Breast epithelium (tissue), 4 donors: ENCODE measurements around the gene TMC3. TPM values are rescaled to one million over a fixed set of nuclear protein-coding genes. Genes with fewer than 3 reads are reported as not detected.

Source experiments
- DNase-seq, 2 donors: peaks; one replicate each; pipeline ENCODE4 v3.0.0-alpha.2; 2019; ENCODE audit warnings: low spot score in 2 of 2
- H3K27ac ChIP-seq, 2 donors: fragments of 200-600 bp; sonication (generic) in 1 of 2; one replicate each; pipeline ENCODE4 v1.5.1; 2016 to 2019; ENCODE audit warnings: mild to moderate bottlenecking in 1 of 2
- H3K27me3 ChIP-seq, 2 donors: fragments of 200-600 bp; sonication (generic) in 1 of 2; one replicate each; pipeline versions ENCODE4 v1.5.1 to v1.6.0; 2017 to 2019; ENCODE audit warnings: control low read depth in 1 of 2, mild to moderate bottlenecking in 1 of 2
- H3K36me3 ChIP-seq: fragments of 200-600 bp; one replicate; pipeline ENCODE4 v1.5.1; 2019
- H3K4me1 ChIP-seq, 2 donors: fragments of 200-600 bp; sonication (generic); one replicate each; pipeline ENCODE4 v1.5.1; 2016 to 2019; ENCODE audit warnings: control low read depth in 1 of 2
- H3K4me3 ChIP-seq, 3 donors: fragments of 200-600 bp; sonication (generic); 1 replicate in 2 of 3; 2 replicates in 1 of 3; pipeline ENCODE4 v1.5.1; 2016 to 2019; ENCODE audit warnings: mild to moderate bottlenecking in 3 of 3, moderate library complexity in 2 of 3
- H3K9me3 ChIP-seq, 2 donors: fragments of 200-600 bp; sonication (generic) in 1 of 2; one replicate each; pipeline ENCODE4 v1.5.1; 2016 to 2019; ENCODE audit warnings: control low read depth in 1 of 2
- CTCF ChIP-seq, 3 donors: fragments of 450-650 bp; IDR thresholded peaks; one replicate each; pipeline ENCODE4 v1.5.1; 2016 to 2017; ENCODE audit warnings: antibody characterized with exemption in 3 of 3, mild to moderate bottlenecking in 3 of 3, moderate library complexity in 3 of 3
- POLR2A ChIP-seq: fragments of 450-650 bp; IDR thresholded peaks from one replicate; pipeline ENCODE4 v1.6.1; 2016; ENCODE audit warnings: antibody characterized with exemption, mild to moderate bottlenecking, moderate library complexity
- POLR2AphosphoS5 ChIP-seq, 3 donors: sonication (generic); formaldehyde crosslinking; IDR thresholded peaks; one replicate each; pipeline ENCODE4 v1.6.1; 2017; ENCODE audit warnings: antibody characterized with exemption in 3 of 3
- intact Hi-C: fragments of 100-400 bp; cut with DNase I; formaldehyde crosslinking; loops from one replicate; pipeline ENCODE4 v1.15.1; 2023; ENCODE audit warnings: low total_unique reads
- total RNA-seq, 3 donors: library from RNA; depleted of rRNA; stranded (reverse); fragments of >200 nt; gene quantifications; one replicate each; pipeline ENCODE4 v1.1.0, GENCODE V29; 2016

TMC3 gene
- total RNA-seq, 3 donors from 2014 or later, result 0.15 to 1.6 TPM; not detected in 1

GRCh38 chr15:81282606-81282895 lies 91.5 kb downstream of the TMC3 start:
- Histone ChIP-seq H3K4me3 (no peak overlapping the region), H3K27me3 (no peaks in the 10 kb centered on the region), H3K4me1 (no peaks in the 10 kb centered on the region), H3K36me3 (no peaks in the 10 kb centered on the region), H3K9me3 (no peaks in the 10 kb centered on the region), H3K27ac (no peak overlapping the region)
- TF ChIP-seq POLR2A (no peak), POLR2AphosphoS5 (IDR thresholded peaks at IDR 0.05) (no peak), CTCF (IDR thresholded peaks at IDR 0.05) (no peak)
- intact Hi-C loops, result no loop called here
- DNase-seq, result no peak

GRCh38 chr15:81281766-81282605 lies 92.0 kb downstream of the TMC3 start:
- no peak overlapping the region for H3K27ac ChIP-seq
- no peaks in the 10 kb centered on the region for H3K27me3 ChIP-seq
- TF ChIP-seq POLR2A (no peak), POLR2AphosphoS5 (IDR thresholded peaks at IDR 0.05) (no peak), CTCF (IDR thresholded peaks at IDR 0.05) (no peak)
- no peaks in the 10 kb centered on the region for H3K9me3 ChIP-seq
- H3K36me3 ChIP-seq, result no peaks in the 10 kb centered on the region
- intact Hi-C loops, result no loop called here
- no peak for DNase-seq
- H3K4me1 ChIP-seq, result no peaks in the 10 kb centered on the region
- no peak overlapping the region for H3K4me3 ChIP-seq

GRCh38 chr15:81281456-81281735 lies 92.6 kb downstream of the TMC3 start:
- intact Hi-C loops, result no loop called here
- H3K27ac ChIP-seq, result no peak overlapping the region
- TF ChIP-seq POLR2A, result no peak
- no peak for TF ChIP-seq POLR2AphosphoS5 (IDR thresholded peaks at IDR 0.05)
- TF ChIP-seq CTCF (IDR thresholded peaks at IDR 0.05), result no peak
- H3K4me3 ChIP-seq, result no peak overlapping the region
- DNase-seq, result no peak
- no peaks in the 10 kb centered on the region for H3K36me3 ChIP-seq
- H3K4me1 ChIP-seq, result no peaks in the 10 kb centered on the region
- no peaks in the 10 kb centered on the region for H3K9me3 ChIP-seq
- no peaks in the 10 kb centered on the region for H3K27me3 ChIP-seq

Other genes starting within 250 kb of the TMC3 start
- gene CFAP161, start 239.9 kb downstream of the TMC3 start, total RNA-seq, result 1 to 10 TPM in 1 of 3 donors, under 1 TPM in 1, not detected in 1; 0.66 to 1.0 TPM
- 10 to 100 TPM; 11.1 to 40.5 (median 20.3) TPM for gene IL16, start 177.3 kb downstream of the TMC3 start, total RNA-seq
- gene STARD5, start 50.1 kb downstream of the TMC3 start, total RNA-seq, result 1 to 10 TPM; 3.2 to 9.5 (median 6.7) TPM